ENCODE measurements around the gene HSPG2. TPM values are rescaled to one million over a fixed set of nuclear protein-coding genes. Genes with fewer than 3 reads are reported as not detected.
"Not testable (repeated sequence)": the region's sequence is repeated elsewhere in the genome, so short reads cannot be mapped to it uniquely, and the experiment has no call there.

HSPG2 gene
- total RNA-seq, 2 donors from 2014 or later = 684 to 846 TPM

GRCh38 chr1:21829294-21829693 lies 107.8 kb downstream of the HSPG2 start:
- DNase-seq (ENCODE audit: low spot score) (no peak), ATAC-seq (ENCODE audit: insufficient number of reproducible peaks, low FRiP score, low read depth) (no peak)
- Histone ChIP-seq H3K9me3 (no peaks in the 10 kb centered on the region), H3K27me3 (replicated peaks; ENCODE audit: insufficient read depth) (no peaks in the 10 kb centered on the region), H3K4me1 (ENCODE audit: control insufficient read depth in 1 of 2, low read depth in 2 of 2) (no peaks in the 10 kb centered on the region), H3K36me3 (peaks cover 89% of the 10 kb centered on the region), H3K4me3 (no peak overlapping the region), H3K27ac (no peak overlapping the region)
- TF ChIP-seq CTCF (IDR thresholded peaks at IDR 0.05) = no peak

- Histone ChIP-seq H3K27me3 (replicated peaks; ENCODE audit: insufficient read depth) (no peaks in the 10 kb centered on the region), H3K9me3 (no peaks in the 10 kb centered on the region), H3K36me3 (peaks cover 89% of the 10 kb centered on the region), H3K4me1 (ENCODE audit: control insufficient read depth in 1 of 2, low read depth in 2 of 2) (no peaks in the 10 kb centered on the region), H3K27ac (no peak overlapping the region), H3K4me3 (no peak overlapping the region)
- TF ChIP-seq CTCF (IDR thresholded peaks at IDR 0.05) = no peak
- ATAC-seq (ENCODE audit: insufficient number of reproducible peaks, low FRiP score, low read depth) (no peak), DNase-seq (ENCODE audit: low spot score) (no peak)
Observed at GRCh38 chr1:21828506-21829210, 108.5 kb downstream of the HSPG2 start.

GRCh38 chr1:21828075-21828474 lies 109.0 kb downstream of the HSPG2 start:
- Histone ChIP-seq H3K36me3 (peaks cover 84% of the 10 kb centered on the region), H3K27ac (no peak overlapping the region), H3K27me3 (replicated peaks; ENCODE audit: insufficient read depth) (no peaks in the 10 kb centered on the region)

DNA sequence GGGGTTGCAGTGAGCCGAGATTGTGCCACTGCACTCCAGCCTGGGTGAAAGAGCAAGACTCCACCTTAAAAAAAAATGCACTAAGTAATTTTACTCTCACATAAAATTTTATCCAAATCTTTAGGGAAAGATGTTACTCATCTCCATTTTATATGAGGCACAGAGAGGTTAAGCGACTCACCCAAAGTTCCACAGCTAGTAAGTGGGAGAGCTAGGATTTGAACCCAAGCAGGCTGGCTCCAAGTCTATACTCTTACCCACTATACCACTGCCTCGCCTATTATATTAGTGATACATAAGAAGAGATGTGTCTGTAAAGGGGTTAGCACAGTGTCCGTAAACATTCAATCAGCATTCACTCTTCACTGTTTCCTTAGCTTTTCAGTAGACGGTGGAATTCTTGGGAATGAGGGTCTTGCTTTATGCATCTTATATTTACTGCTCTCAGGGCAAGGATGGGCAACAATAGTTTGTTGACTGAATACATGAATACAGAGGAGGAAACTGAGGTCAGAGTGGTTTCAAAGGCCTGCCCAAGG lies 109.9 kb downstream of the HSPG2 start:
- no peaks in the 10 kb centered on the region for H3K4me1 ChIP-seq (ENCODE audit: control insufficient read depth in 1 of 2, low read depth in 2 of 2)
- H3K4me3 ChIP-seq = no peak overlapping the region
- DNase-seq (ENCODE audit: low spot score) (no peak), ATAC-seq (ENCODE audit: insufficient number of reproducible peaks, low FRiP score, low read depth) (no peak)
- H3K36me3 ChIP-seq = peaks cover 84% of the 10 kb centered on the region
- no peaks in the 10 kb centered on the region for H3K9me3 ChIP-seq
- no peak for TF ChIP-seq CTCF (IDR thresholded peaks at IDR 0.05)
- no peak overlapping the region for H3K27ac ChIP-seq
- H3K27me3 ChIP-seq (replicated peaks; ENCODE audit: insufficient read depth) = no peaks in the 10 kb centered on the region

More at GRCh38 chr1:21828075-21828474, 109.0 kb downstream of the HSPG2 start:
- Histone ChIP-seq H3K9me3 (no peaks in the 10 kb centered on the region), H3K4me3 (no peak overlapping the region), H3K4me1 (ENCODE audit: control insufficient read depth in 1 of 2, low read depth in 2 of 2) (no peaks in the 10 kb centered on the region)
- DNase-seq (ENCODE audit: low spot score) (no peak), ATAC-seq (ENCODE audit: insufficient number of reproducible peaks, low FRiP score, low read depth) (no peak)
- TF ChIP-seq CTCF (IDR thresholded peaks at IDR 0.05) = no peak

GRCh38 chr1:21826694-21827093 lies 110.4 kb downstream of the HSPG2 start:
- H3K4me1 ChIP-seq (ENCODE audit: control insufficient read depth in 1 of 2, low read depth in 2 of 2); DNase-seq (ENCODE audit: low spot score); H3K4me3 ChIP-seq; H3K27ac ChIP-seq; H3K9me3 ChIP-seq; H3K27me3 ChIP-seq (replicated peaks; ENCODE audit: insufficient read depth); ATAC-seq (ENCODE audit: insufficient number of reproducible peaks, low FRiP score, low read depth): not testable (repeated sequence)
- peaks cover 82% of the 10 kb centered on the region for H3K36me3 ChIP-seq

Data from thoracic aorta (tissue), 2 donors.